Spinal cord (tissue), 10 donors: Measurements from ENCODE around the gene PDXK. TPM values are rescaled to one million over a fixed set of nuclear protein-coding genes. Genes with fewer than 3 reads are reported as not detected.
A peak's percentile ranks its signal among the peaks of the same experiment; 100 is the strongest.
"Not testable (repeated sequence)": the region's sequence is repeated elsewhere in the genome, so short reads cannot be mapped to it uniquely, and the experiment has no call there.

ENCODE experiments used
- DNase-seq, 6 donors: peaks; one replicate each; pipeline versions ENCODE4 v3.0.0 to v3.0.0-alpha.2; 2013 to 2015; ENCODE audit warnings: low spot score in 6 of 6, low read depth in 4 of 6
- H3K27ac ChIP-seq: one replicate; pipeline ENCODE4 v1.5.1; 2013; ENCODE audit warnings: low read depth, low read length, control low read depth
- H3K27me3 ChIP-seq: one replicate; pipeline ENCODE4 v1.6.1; 2013; ENCODE audit warnings: low read length; ENCODE audit not compliant: control insufficient read depth, insufficient read depth
- H3K36me3 ChIP-seq: one replicate; pipeline ENCODE4 v1.6.1; 2013; ENCODE audit warnings: low read length; ENCODE audit not compliant: control insufficient read depth, insufficient read depth
- H3K4me1 ChIP-seq: one replicate; pipeline ENCODE4 v1.6.1; 2013; ENCODE audit warnings: low read length; ENCODE audit not compliant: control insufficient read depth, insufficient read depth
- H3K4me3 ChIP-seq: one replicate; pipeline ENCODE4 v1.5.1; 2013; ENCODE audit warnings: low read depth, low read length, control low read depth
- H3K9me3 ChIP-seq: one replicate; pipeline ENCODE4 v1.6.1; 2013; ENCODE audit warnings: low read length; ENCODE audit not compliant: control insufficient read depth, insufficient read depth
- WGBS: methylation state at CpG from one replicate; pipeline ENCODE4 v1.1.5; 2013; ENCODE audit warnings: missing lambda C conversion rate; ENCODE audit not compliant: insufficient coverage; 5-methylcytosine and 5-hydroxymethylcytosine counted together
- polyA plus RNA-seq, 2 donors: library from polyadenylated mRNA; unstranded; fragments of 120-200 nt; gene quantifications; one replicate each; pipeline ENCODE4 v1.2.1, GENCODE V29; 2013; ENCODE audit not compliant: insufficient read length in 2 of 2
- total RNA-seq, 2 donors: library from RNA; depleted of rRNA in 1 of 2; stranded (reverse); fragments of 120-200 nt in 1 of 2; fragments of >200 nt in 1 of 2; gene quantifications; one replicate each; pipeline versions ENCODE4 v1.2.3 to v1.2.4, GENCODE V29; 2013 to 2014
- donor health status: healthy.

Gene PDXK
- total and polyA plus RNA-seq, 4 donors = 57.4 to 127 (median 117) TPM

DNA sequence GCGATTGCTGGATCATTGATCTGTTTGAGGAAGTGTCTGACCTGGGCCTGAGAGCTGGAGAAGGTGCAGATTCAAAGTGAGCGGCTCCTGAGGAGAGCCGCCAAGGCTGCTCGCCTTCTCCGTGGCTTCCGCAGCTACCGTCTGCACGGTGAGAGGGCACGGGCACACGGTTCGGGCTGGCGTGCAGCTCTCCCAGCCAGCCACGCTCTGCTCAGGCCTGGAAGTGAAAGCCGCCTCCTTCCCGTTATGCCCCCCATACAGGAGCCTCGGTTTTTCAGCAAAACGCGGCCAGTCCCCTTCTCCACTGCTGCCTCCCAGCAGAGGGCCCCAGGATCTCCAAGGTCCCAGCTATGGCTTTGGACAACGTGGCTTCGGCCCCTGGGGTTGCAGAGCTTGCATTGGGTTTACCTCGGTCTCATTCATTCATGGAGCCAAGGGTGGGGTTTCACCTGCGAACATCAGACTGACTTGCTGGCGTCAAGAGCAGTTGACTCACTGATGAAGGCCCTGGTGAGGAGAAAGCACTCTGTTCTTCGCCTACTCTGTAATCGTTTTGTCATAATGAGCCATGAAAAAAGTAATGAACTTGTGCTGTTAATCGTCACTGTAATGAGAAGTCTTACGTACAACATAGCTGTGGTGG, 24.4 kb upstream of the PDXK start:
- peak in 1 of 6 donors; percentile 53 for DNase-seq
- peaks cover 5% of the 10 kb centered on the region for H3K4me1 ChIP-seq
- 94% methylated on average over 23 of the region's 27 CpGs for WGBS
- H3K27ac ChIP-seq = no peak overlapping the region
- H3K4me3 ChIP-seq = no peak overlapping the region
- no peaks in the 10 kb centered on the region for H3K9me3 ChIP-seq
- H3K36me3 ChIP-seq = peaks cover 60% of the 10 kb centered on the region
- H3K27me3 ChIP-seq = no peaks in the 10 kb centered on the region

DNA sequence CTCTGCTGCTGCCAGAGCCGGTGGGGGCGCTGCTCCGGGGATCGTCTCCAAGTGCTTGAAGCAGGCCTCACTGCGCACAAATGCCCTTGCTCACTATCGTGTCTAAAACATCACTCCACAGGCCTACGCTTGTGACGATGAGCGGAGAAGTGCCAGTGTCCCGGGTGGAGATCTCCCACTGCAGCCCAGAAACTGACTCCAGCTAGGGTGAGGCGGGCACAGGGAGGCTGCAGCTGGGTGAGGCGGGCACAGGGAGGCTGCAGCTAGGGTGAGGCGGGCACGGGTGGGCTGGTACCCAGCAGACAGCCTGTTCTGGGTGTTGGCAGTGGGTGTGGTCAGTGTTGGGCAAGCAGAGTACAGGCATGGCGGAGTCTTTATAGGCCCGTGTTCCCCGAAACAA, 22.7 kb upstream of the PDXK start:
- WGBS = 97% methylated on average over 14 of the region's 17 CpGs
- Histone ChIP-seq H3K9me3 (no peaks in the 10 kb centered on the region), H3K36me3 (peaks cover 44% of the 10 kb centered on the region), H3K27ac (no peak overlapping the region), H3K4me1 (peaks cover 21% of the 10 kb centered on the region), H3K27me3 (no peaks in the 10 kb centered on the region), H3K4me3 (no peak overlapping the region)
- DNase-seq = no peak

GRCh38 chr21:43697758-43698643, 20.9 kb upstream of the PDXK start:
- peaks cover 36% of the 10 kb centered on the region for H3K4me1 ChIP-seq
- H3K27me3 ChIP-seq = no peaks in the 10 kb centered on the region
- H3K36me3 ChIP-seq = peaks cover 28% of the 10 kb centered on the region
- WGBS = 94% methylated on average over 8 of the region's 11 CpGs
- H3K27ac ChIP-seq = no peak overlapping the region
- H3K4me3 ChIP-seq = no peak overlapping the region
- no peak for DNase-seq
- H3K9me3 ChIP-seq = no peaks in the 10 kb centered on the region

- not testable (repeated sequence) for DNase-seq, H3K9me3 ChIP-seq, H3K27me3 ChIP-seq, H3K4me3 ChIP-seq
- H3K36me3 ChIP-seq = peaks cover 15% of the 10 kb centered on the region
- H3K4me1 ChIP-seq = peaks cover 41% of the 10 kb centered on the region
- peak overlapping the region; percentile 79 for H3K27ac ChIP-seq
- WGBS = 94% methylated on average over 3 of the region's 5 CpGs
These were observed 19.5 kb upstream of the PDXK start for GRCh38 chr21:43699492-43699777.

GRCh38 chr21:43699933-43700599, 18.9 kb upstream of the PDXK start:
- Histone ChIP-seq H3K9me3 (no peaks in the 10 kb centered on the region), H3K36me3 (peaks cover 11% of the 10 kb centered on the region), H3K27ac (peak overlapping the region; percentile 79), H3K4me3 (no peak overlapping the region), H3K4me1 (peaks cover 41% of the 10 kb centered on the region), H3K27me3 (no peaks in the 10 kb centered on the region)
- 42% methylated on average over 11 of the region's 13 CpGs for WGBS
- DNase-seq = peak in 2 of 6 donors; percentile 7 to 59

DNA sequence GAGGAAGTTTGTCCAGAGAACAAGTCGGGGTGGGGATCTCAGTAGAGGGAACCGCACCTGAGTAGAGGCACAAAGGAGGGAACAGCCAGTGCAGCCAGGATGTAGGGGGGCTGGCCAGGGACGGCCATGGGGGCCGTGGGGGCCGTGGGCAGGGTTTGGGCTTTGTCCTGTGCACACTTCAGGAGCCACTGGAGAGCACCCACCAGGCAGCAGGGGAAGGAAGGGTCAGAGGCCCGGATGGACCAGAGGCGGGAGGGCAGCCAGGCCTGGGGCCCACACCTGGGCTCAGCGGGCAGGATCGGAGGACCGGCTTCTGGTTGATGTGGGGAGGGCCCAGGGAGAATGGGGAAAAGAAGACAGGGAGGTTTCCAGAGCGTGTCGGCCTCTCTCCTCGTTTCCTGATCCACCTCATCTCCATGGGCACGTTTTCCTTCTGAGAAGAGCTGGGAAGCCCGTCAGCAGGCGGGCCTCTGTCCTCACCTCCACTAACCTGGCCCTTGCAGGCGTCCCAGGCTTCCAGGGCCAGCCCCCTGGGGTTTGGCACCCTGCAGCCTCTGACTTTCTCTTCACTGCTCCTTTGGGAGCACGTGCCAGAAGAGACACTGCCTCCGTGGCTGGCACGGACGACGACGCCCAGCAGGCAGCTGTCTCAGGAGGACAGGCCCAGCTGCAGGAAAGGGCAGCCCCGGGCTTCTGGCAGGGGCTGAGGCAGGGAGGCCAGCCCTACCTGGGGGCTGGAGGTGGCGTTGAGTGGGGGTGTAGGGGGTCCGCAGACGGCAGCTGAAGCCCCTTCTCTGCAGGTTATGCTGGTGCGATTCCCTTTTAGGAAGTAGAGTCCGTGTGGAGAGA, 16.8 kb upstream of the PDXK start:
- Histone ChIP-seq H3K4me1 (peaks cover 41% of the 10 kb centered on the region), H3K9me3 (no peaks in the 10 kb centered on the region), H3K27ac (peak overlapping the region; percentile 25), H3K36me3 (peaks cover 2% of the 10 kb centered on the region), H3K4me3 (no peak overlapping the region), H3K27me3 (no peaks in the 10 kb centered on the region)
- DNase-seq = no peak
- 48% methylated on average over 21 of the region's 29 CpGs for WGBS

- H3K36me3 ChIP-seq = peaks cover 2% of the 10 kb centered on the region
- H3K27me3 ChIP-seq = no peaks in the 10 kb centered on the region
- peaks cover 41% of the 10 kb centered on the region for H3K4me1 ChIP-seq
- 36% methylated on average over 9 of the region's 12 CpGs for WGBS
- H3K9me3 ChIP-seq = no peaks in the 10 kb centered on the region
- no peak overlapping the region for H3K4me3 ChIP-seq
- no peak overlapping the region for H3K27ac ChIP-seq
- DNase-seq = peak in 1 of 6 donors; percentile 20
These were observed 16.2 kb upstream of the PDXK start for GRCh38 chr21:43702785-43703034.

DNA sequence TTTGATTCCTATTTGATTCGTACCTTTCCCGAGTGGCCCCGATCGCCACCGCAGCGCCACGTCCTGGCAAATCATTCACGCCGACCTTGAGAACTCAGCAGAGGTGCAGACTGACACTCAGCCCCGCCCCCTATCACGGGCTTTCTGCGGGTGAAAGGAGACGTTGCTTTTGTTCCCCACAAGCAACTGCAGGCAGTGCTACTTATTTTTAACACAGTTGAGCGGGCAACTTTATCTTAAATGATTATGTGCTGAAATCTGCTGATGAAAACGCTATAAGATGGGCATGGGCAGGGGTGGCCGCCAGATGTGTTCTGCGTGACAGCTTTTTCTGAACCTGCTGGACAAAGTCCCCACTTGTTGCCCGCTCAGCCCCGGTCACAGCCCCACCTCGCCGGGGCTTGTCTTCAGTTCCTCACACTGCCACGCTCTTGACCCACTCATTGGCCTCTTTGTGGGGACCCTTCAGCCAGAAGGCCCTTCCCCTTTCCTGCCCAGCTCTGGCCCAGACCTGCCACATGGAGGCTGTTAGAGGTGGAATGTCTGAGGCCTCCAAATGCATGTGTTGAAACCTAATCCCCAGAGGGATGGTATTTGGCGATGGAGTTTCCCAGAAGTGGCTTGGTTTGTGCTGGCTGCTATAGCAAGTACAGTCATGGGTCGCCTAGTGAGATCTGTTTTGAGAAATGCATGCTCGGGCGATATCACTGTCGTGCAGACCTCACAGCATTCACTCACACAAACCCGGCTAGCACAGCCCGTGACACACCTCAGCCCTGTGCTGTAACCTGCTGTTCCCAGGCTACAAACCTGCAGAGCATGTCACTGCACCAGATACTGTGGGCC, 15.7 kb upstream of the PDXK start:
- H3K9me3 ChIP-seq = no peaks in the 10 kb centered on the region
- H3K36me3 ChIP-seq = peaks cover 2% of the 10 kb centered on the region
- H3K27ac ChIP-seq = peak overlapping the region; percentile 37
- 30% methylated on average over 25 of the region's 29 CpGs for WGBS
- H3K4me3 ChIP-seq = no peak overlapping the region
- no peaks in the 10 kb centered on the region for H3K27me3 ChIP-seq
- peaks cover 41% of the 10 kb centered on the region for H3K4me1 ChIP-seq
- DNase-seq = peak in 2 of 6 donors; percentile 46 to 65

- peaks cover 10% of the 10 kb centered on the region for H3K4me1 ChIP-seq
- no peak for DNase-seq
- H3K9me3 ChIP-seq = no peaks in the 10 kb centered on the region
- WGBS = 94% methylated on average over 6 of the region's 9 CpGs
- no peaks in the 10 kb centered on the region for H3K27me3 ChIP-seq
- H3K4me3 ChIP-seq = no peak overlapping the region
- no peak overlapping the region for H3K27ac ChIP-seq
- H3K36me3 ChIP-seq = no peaks in the 10 kb centered on the region
These were observed 11.5 kb upstream of the PDXK start for GRCh38 chr21:43707462-43707861.
